ENCODE data around the gene NT5DC3. TPM values are rescaled to one million over a fixed set of nuclear protein-coding genes. Genes with fewer than 3 reads are reported as not detected.

Gene NT5DC3
- total and polyA plus RNA-seq, 2 donors (not counting 3 experiments of a cell fraction or from before 2014, with no cell fraction given): 1.5 to 6.7 TPM

- FAIRE-seq: no peak
- BruUV-seq (replicated peaks): no TSS peak
- H3K4me1 ChIP-seq (ENCODE audit: control insufficient read depth, extremely low read depth, insufficient read depth, low read length): no peaks in the 10 kb centered on the region
These were observed 103.2 kb downstream of the NT5DC3 start for GRCh38 chr12:103737881-103738280.

More at GRCh38 chr12:103737881-103738280, 103.2 kb downstream of the NT5DC3 start:
- Histone ChIP-seq H3K4me2 (ENCODE audit: insufficient read depth, low read length) (no peak overlapping the region), H3K27ac (ENCODE audit: insufficient read depth, low read depth, low read length) (no peak overlapping the region), H3K36me3 (ENCODE audit: control insufficient read depth in 2 of 2, extremely low read depth in 1 of 2, insufficient read depth in 2 of 2, low read length in 2 of 2) (no peaks in the 10 kb centered on the region), H4K20me1 (replicated peaks; ENCODE audit: control insufficient read depth, extremely low read depth, insufficient read depth, low read length) (no peaks in the 10 kb centered on the region), H3K4me3 (replicated peaks in 1 of 3; ENCODE audit: insufficient read depth in 1 of 3, low read depth in 1 of 3, low read length in 3 of 3) (no peak overlapping the region), H3K9ac (replicated peaks; ENCODE audit: extremely low read depth, insufficient read depth, low read length) (no peak overlapping the region), H2AFZ (ENCODE audit: low read depth, low read length) (no peak overlapping the region), H3K9me3 (replicated peaks; ENCODE audit: control insufficient read depth, insufficient read depth, low read length) (no peaks in the 10 kb centered on the region), H3K79me2 (ENCODE audit: control insufficient read depth, insufficient read depth, low read length) (no peaks in the 10 kb centered on the region), H3K27me3 (ENCODE audit: control insufficient read depth in 2 of 2, insufficient read depth in 2 of 2, low read length in 2 of 2) (peaks cover 0 to 2% of the 10 kb centered on the region in 2 experiments), H3K9me1 (replicated peaks; ENCODE audit: control insufficient read depth, extremely low read depth, insufficient read depth, low read length) (no peaks in the 10 kb centered on the region)
- dilution Hi-C loops (cut with MboI; ENCODE audit: extremely low pct_ligation_motif_present, low sequenced_read_pairs): no loop called here
- intact Hi-C loops (cut with micrococcal nuclease): no loop called here
- no peak for TF ChIP-seq CTCF (IDR thresholded peaks at IDR 0.05; ENCODE audit: extremely low read depth in 1 of 2, insufficient read depth in 1 of 2, low read depth in 1 of 2, low read length in 2 of 2)
- TF ChIP-seq MYC (IDR thresholded peaks at IDR 0.05; ENCODE audit: low read depth, low read length): no peak
- TF ChIP-seq POLR2AphosphoS5 (IDR thresholded peaks at IDR 0.05; ENCODE audit: insufficient read depth, low read depth, low read length): no peak
- no peak for TF ChIP-seq EZH2 (IDR thresholded peaks at IDR 0.05; ENCODE audit: borderline replicate concordance, low read depth, low read length, severe bottlenecking)
- no peak for TF ChIP-seq JUN (IDR thresholded peaks at IDR 0.05; ENCODE audit: borderline replicate concordance, insufficient read depth, insufficient read length, low read depth)
- no peak for TF ChIP-seq MAX (IDR thresholded peaks at IDR 0.05; ENCODE audit: insufficient read depth, insufficient read length)
- TF ChIP-seq FOS (IDR thresholded peaks at IDR 0.05; ENCODE audit: borderline replicate concordance, insufficient read depth, low read length): no peak
- TF ChIP-seq POLR2A (IDR thresholded peaks at IDR 0.05; ENCODE audit: low read depth, low read length): no peak
- TF ChIP-seq GATA2 (IDR thresholded peaks at IDR 0.05; ENCODE audit: insufficient read depth, insufficient read length, low read depth, low read length): no peak
- POLR2A ChIA-PET: no interaction called here
- no peak for DNase-seq (ENCODE audit: low read depth, low spot score)
- CTCF ChIA-PET: no interaction called here

Data from endothelial cell of umbilical vein (primary cell).